HepG2 (cell line): ENCODE data around the gene HIVEP2. TPM values are rescaled to one million over a fixed set of nuclear protein-coding genes. Genes with fewer than 3 reads are reported as not detected.

Experiments used
- CBX2 ChIP-seq, 2 experiments: fragments of 200-600 bp in 1 of 2; sonication (generic); formaldehyde crosslinking in 1 of 2; IDR thresholded peaks; 2 replicates each; pipeline versions ENCODE4 v1.7.0 to v1.8.1; 2018 to 2022; ENCODE audit warnings: low read depth in 2 of 2, low read length in 1 of 2, mild to moderate bottlenecking in 1 of 2, missing genetic modification reagents in 1 of 2
- CEBPB ChIP-seq: IDR thresholded peaks from 2 replicates; pipeline ENCODE4 v1.6.1; 2011; ENCODE audit warnings: low read depth, low read length, improper control_type of control experiment, borderline replicate concordance
- EZH2 ChIP-seq: conservative IDR thresholded peaks from 2 replicates; pipeline ENCODE4 v1.6.1; 2012; ENCODE audit warnings: mild to moderate bottlenecking, low read depth, low read length, moderate library complexity
- MYNN ChIP-seq: sonication (generic); formaldehyde crosslinking; IDR thresholded peaks from 2 replicates; pipeline ENCODE4 v1.4.0; 2020; ENCODE audit warnings: mild to moderate bottlenecking, low read depth, missing genetic modification reagents
- NRL ChIP-seq: sonication (generic); formaldehyde crosslinking; IDR thresholded peaks from 2 replicates; pipeline ENCODE4 v1.5.0; 2020; ENCODE audit warnings: missing genetic modification reagents, mild to moderate bottlenecking, moderate library complexity, borderline replicate concordance
- RELA ChIP-seq: sonication (generic); formaldehyde crosslinking; IDR thresholded peaks from 2 replicates; pipeline ENCODE4 v1.4.0; 2020; ENCODE audit warnings: missing genetic modification reagents
- RFX3 ChIP-seq: IDR thresholded peaks from 2 replicates; pipeline ENCODE4 v1.6.1; 2016; ENCODE audit warnings: missing biosample characterization, missing genetic modification reagents
- SOX13 ChIP-seq, 3 experiments: fragments of 450-650 bp in 1 of 3; sonication (generic) in 1 of 3; formaldehyde crosslinking in 1 of 3; IDR thresholded peaks in 2 of 3; conservative IDR thresholded peaks in 1 of 3; 2 replicates each; pipeline versions ENCODE4 v1.5.0 to v1.6.1; 2016 to 2020; ENCODE audit warnings: antibody characterized with exemption in 1 of 3, mild to moderate bottlenecking in 1 of 3, missing compliant biosample characterization in 1 of 3, missing genetic modification reagents in 1 of 3, moderate library complexity in 1 of 3
- TOPORS ChIP-seq: sonication (generic); formaldehyde crosslinking; IDR thresholded peaks from 2 replicates; pipeline ENCODE4 v1.8.0; 2023; ENCODE audit warnings: mild to moderate bottlenecking, missing genetic modification reagents
- ZFP36L2 ChIP-seq: sonication (generic); formaldehyde crosslinking; IDR thresholded peaks from 2 replicates; pipeline ENCODE4 v1.4.0; 2020; ENCODE audit warnings: missing genetic modification reagents
- ZNF20 ChIP-seq: sonication (generic); formaldehyde crosslinking; IDR thresholded peaks from 2 replicates; pipeline ENCODE4 v1.4.0; 2020; ENCODE audit warnings: mild to moderate bottlenecking, moderate library complexity, missing genetic modification reagents
- ZNF543 ChIP-seq: sonication (generic); formaldehyde crosslinking; IDR thresholded peaks from 2 replicates; pipeline ENCODE4 v1.4.0; 2020; ENCODE audit warnings: mild to moderate bottlenecking, missing genetic modification reagents
- ZNF670 ChIP-seq: sonication (generic); formaldehyde crosslinking; IDR thresholded peaks from 2 replicates; pipeline ENCODE4 v1.8.0; 2022; ENCODE audit warnings: mild to moderate bottlenecking, missing genetic modification reagents, borderline replicate concordance
- polyA plus RNA-seq, 8 experiments: library from polyadenylated mRNA; depleted of rRNA in 3 of 8; stranded (reverse) in 7 of 8; unstranded in 1 of 8; fragments of >200 nt; fragmentation: Illumina TruSeq in 4 of 8; extraction: Trizol in 4 of 8; gene quantifications; 2 replicates each; pipeline versions ENCODE4 v1.2.1 to v1.2.3, GENCODE V29; 2011 to 2016; ENCODE audit warnings: low read depth in 4 of 8, missing spikeins in 1 of 8, mixed read lengths in 1 of 8; ENCODE audit not compliant: insufficient read depth in 1 of 8
- total RNA-seq, 5 experiments: library from RNA; depleted of rRNA; stranded (reverse); fragments of >200 nt; fragmentation: Illumina TruSeq; extraction: Trizol; gene quantifications; 2 replicates each; pipeline ENCODE4 v1.2.3, GENCODE V29; 2016; ENCODE audit warnings: low read depth in 1 of 5
- TF ChIP-seq, protein P1 (sequence below): sonication (generic); formaldehyde crosslinking; IDR thresholded peaks from 2 replicates; pipeline ENCODE4 v1.8.0; 2022; ENCODE audit warnings: missing genetic modification reagents, mild to moderate bottlenecking, borderline replicate concordance
- TF ChIP-seq, protein P2 (sequence below): sonication (generic); formaldehyde crosslinking; IDR thresholded peaks from 2 replicates; pipeline ENCODE4 v1.4.0; 2020; ENCODE audit warnings: missing genetic modification reagents
- TF ChIP-seq, protein P3 (sequence below): sonication (generic); formaldehyde crosslinking; IDR thresholded peaks from 2 replicates; pipeline ENCODE4 v1.5.1; 2020; ENCODE audit warnings: mild to moderate bottlenecking, missing genetic modification reagents, borderline replicate concordance
- TF ChIP-seq, protein P4 (sequence below): sonication (generic); formaldehyde crosslinking; IDR thresholded peaks from 2 replicates; pipeline ENCODE4 v1.4.0; 2020; ENCODE audit warnings: missing genetic modification reagents
- TF ChIP-seq, protein P5 (sequence below): sonication (generic); formaldehyde crosslinking; IDR thresholded peaks from 2 replicates; pipeline ENCODE4; 2020; ENCODE audit warnings: missing genetic modification reagents, mild to moderate bottlenecking, borderline replicate concordance
- TF ChIP-seq, protein P6 (sequence below): sonication (generic); formaldehyde crosslinking; IDR thresholded peaks from 2 replicates; pipeline ENCODE4 v1.5.1; 2020; ENCODE audit warnings: missing genetic modification reagents, mild to moderate bottlenecking, borderline replicate concordance

HIVEP2 gene
- total and polyA plus RNA-seq, 2 of the 13 experiments (the other 11 are each of a cell fraction or from before 2014, with no cell fraction given): 3.4 to 12.9 TPM

DNA sequence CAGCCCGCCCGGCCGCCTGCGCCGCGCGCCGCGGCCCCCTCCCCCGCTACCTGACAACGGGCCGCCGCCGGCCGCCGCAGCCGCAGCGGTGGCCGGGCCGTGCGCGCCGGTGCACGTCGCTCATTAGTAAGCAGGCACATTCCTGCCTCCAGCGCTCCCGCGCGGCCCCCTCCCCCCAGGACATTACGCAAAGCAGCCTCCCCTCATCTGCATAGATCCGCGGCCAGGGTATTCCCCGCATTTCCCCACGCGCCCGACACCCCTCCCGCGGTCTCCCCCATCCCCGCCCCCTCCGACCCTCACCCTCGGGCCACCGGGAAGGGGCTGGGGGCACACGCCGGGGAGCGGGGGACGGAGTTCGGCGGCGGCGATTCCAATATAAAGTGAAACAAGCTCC, at the start of gene HIVEP2 (continued):
- TF ChIP-seq ZNF543 (no peak; the same call in 1 of the 2 replicates), EZH2 (no peak), NRL (CRISPR knock-in tag) (no peak), ZNF670 (CRISPR knock-in tag) (no peak), SOX13 (IDR thresholded peaks at IDR 0.05) (no peak), SOX13 (CRISPR knock-in tag; conservative IDR thresholded peaks at IDR 0.05 in 1 of 2, IDR thresholded peaks at IDR 0.05 in 1 of 2) (peak in 1 of 2 experiments; percentile 12; a peak in 1 of 4 replicates), TOPORS (CRISPR knock-in tag) (no peak), RELA (CRISPR knock-in tag) (peak; percentile 88; the same call in 1 of the 2 replicates), RFX3 (CRISPR knock-in tag) (no peak), MYNN (CRISPR knock-in tag) (no peak), ZFP36L2 (CRISPR knock-in tag) (no peak), CEBPB (peak; percentile 93), ZNF20 (CRISPR knock-in tag) (no peak), CBX2 (IDR thresholded peaks at IDR 0.05; ENCODE audit: low read depth, low read length) (no peak), CBX2 (CRISPR knock-in tag; IDR thresholded peaks at IDR 0.05; ENCODE audit: low read depth) (no peak)
- TF ChIP-seq, protein P1, sequence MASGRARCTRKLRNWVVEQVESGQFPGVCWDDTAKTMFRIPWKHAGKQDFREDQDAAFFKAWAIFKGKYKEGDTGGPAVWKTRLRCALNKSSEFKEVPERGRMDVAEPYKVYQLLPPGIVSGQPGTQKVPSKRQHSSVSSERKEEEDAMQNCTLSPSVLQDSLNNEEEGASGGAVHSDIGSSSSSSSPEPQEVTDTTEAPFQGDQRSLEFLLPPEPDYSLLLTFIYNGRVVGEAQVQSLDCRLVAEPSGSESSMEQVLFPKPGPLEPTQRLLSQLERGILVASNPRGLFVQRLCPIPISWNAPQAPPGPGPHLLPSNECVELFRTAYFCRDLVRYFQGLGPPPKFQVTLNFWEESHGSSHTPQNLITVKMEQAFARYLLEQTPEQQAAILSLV (CRISPR knock-in tag): no peak
- TF ChIP-seq, protein P2, sequence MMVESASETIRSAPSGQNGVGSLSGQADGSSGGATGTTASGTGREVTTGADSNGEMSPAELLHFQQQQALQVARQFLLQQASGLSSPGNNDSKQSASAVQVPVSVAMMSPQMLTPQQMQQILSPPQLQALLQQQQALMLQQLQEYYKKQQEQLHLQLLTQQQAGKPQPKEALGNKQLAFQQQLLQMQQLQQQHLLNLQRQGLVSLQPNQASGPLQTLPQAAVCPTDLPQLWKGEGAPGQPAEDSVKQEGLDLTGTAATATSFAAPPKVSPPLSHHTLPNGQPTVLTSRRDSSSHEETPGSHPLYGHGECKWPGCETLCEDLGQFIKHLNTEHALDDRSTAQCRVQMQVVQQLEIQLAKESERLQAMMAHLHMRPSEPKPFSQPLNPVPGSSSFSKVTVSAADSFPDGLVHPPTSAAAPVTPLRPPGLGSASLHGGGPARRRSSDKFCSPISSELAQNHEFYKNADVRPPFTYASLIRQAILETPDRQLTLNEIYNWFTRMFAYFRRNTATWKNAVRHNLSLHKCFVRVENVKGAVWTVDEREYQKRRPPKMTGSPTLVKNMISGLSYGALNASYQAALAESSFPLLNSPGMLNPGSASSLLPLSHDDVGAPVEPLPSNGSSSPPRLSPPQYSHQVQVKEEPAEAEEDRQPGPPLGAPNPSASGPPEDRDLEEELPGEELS: no peak; the same call in 1 of the 2 replicates
- TF ChIP-seq, protein P3, sequence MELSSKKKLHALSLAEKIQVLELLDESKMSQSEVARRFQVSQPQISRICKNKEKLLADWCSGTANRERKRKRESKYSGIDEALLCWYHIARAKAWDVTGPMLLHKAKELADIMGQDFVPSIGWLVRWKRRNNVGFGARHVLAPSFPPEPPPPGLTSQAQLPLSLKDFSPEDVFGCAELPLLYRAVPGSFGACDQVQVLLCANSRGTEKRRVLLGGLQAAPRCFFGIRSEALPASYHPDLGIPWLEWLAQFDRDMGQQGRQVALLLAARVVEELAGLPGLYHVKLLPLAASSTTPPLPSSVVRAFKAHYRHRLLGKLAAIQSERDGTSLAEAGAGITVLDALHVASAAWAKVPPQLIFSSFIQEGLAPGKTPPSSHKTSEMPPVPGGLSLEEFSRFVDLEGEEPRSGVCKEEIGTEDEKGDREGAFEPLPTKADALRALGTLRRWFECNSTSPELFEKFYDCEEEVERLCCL (CRISPR knock-in tag): no peak
- TF ChIP-seq, protein P4, sequence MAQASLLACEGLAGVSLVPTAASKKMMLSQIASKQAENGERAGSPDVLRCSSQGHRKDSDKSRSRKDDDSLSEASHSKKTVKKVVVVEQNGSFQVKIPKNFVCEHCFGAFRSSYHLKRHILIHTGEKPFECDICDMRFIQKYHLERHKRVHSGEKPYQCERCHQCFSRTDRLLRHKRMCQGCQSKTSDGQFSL: no peak; the same call in 1 of the 2 replicates
- TF ChIP-seq, protein P5, sequence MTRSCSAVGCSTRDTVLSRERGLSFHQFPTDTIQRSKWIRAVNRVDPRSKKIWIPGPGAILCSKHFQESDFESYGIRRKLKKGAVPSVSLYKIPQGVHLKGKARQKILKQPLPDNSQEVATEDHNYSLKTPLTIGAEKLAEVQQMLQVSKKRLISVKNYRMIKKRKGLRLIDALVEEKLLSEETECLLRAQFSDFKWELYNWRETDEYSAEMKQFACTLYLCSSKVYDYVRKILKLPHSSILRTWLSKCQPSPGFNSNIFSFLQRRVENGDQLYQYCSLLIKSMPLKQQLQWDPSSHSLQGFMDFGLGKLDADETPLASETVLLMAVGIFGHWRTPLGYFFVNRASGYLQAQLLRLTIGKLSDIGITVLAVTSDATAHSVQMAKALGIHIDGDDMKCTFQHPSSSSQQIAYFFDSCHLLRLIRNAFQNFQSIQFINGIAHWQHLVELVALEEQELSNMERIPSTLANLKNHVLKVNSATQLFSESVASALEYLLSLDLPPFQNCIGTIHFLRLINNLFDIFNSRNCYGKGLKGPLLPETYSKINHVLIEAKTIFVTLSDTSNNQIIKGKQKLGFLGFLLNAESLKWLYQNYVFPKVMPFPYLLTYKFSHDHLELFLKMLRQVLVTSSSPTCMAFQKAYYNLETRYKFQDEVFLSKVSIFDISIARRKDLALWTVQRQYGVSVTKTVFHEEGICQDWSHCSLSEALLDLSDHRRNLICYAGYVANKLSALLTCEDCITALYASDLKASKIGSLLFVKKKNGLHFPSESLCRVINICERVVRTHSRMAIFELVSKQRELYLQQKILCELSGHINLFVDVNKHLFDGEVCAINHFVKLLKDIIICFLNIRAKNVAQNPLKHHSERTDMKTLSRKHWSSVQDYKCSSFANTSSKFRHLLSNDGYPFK: no peak
- TF ChIP-seq, protein P6, sequence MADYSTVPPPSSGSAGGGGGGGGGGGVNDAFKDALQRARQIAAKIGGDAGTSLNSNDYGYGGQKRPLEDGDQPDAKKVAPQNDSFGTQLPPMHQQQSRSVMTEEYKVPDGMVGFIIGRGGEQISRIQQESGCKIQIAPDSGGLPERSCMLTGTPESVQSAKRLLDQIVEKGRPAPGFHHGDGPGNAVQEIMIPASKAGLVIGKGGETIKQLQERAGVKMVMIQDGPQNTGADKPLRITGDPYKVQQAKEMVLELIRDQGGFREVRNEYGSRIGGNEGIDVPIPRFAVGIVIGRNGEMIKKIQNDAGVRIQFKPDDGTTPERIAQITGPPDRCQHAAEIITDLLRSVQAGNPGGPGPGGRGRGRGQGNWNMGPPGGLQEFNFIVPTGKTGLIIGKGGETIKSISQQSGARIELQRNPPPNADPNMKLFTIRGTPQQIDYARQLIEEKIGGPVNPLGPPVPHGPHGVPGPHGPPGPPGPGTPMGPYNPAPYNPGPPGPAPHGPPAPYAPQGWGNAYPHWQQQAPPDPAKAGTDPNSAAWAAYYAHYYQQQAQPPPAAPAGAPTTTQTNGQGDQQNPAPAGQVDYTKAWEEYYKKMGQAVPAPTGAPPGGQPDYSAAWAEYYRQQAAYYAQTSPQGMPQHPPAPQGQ (CRISPR knock-in tag): 0 out of 2 replicates have a peak, but pooled peaks have one; percentile 28
